Choroid plexus epithelial cell (primary cell): ENCODE data around the gene INHBC.

Experiments
- DNase-seq: peaks from one replicate; pipeline ENCODE4 v3.0.0-alpha.2; 2010; ENCODE audit warnings: low read depth
- H3K4me3 ChIP-seq: 2 replicates; pipeline ENCODE4 v1.5.1; 2011; ENCODE audit warnings: low read depth, mild to moderate bottlenecking, control low read depth, low read length, moderate library complexity
- TF ChIP-seq, protein P1 (sequence below): conservative IDR thresholded peaks from 2 replicates; pipeline ENCODE4 v1.5.1; 2011; ENCODE audit warnings: low read depth, mild to moderate bottlenecking, control low read depth, inconsistent platforms, low read length, moderate library complexity

Gene INHBC

DNA sequence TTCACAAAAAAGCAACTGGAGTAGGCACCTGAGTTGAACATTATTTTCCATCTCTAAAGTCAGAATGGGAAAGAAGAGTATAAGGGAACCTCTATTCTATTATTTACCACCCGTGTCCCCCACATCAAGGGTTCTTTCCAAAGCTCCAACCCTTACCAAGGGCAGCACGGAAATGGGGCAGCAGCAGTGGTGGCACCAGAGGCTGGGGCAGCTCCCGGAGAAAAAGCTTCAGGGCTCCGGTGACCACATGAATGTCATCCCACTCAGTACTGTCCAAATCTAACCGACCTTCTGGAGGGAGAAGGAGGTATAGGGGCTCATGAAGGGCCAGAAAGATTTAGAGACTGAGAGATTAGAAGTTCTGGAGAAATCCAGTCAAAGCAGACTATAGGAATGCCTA lies 39.3 kb downstream of the INHBC start:
- TF ChIP-seq, protein P1, sequence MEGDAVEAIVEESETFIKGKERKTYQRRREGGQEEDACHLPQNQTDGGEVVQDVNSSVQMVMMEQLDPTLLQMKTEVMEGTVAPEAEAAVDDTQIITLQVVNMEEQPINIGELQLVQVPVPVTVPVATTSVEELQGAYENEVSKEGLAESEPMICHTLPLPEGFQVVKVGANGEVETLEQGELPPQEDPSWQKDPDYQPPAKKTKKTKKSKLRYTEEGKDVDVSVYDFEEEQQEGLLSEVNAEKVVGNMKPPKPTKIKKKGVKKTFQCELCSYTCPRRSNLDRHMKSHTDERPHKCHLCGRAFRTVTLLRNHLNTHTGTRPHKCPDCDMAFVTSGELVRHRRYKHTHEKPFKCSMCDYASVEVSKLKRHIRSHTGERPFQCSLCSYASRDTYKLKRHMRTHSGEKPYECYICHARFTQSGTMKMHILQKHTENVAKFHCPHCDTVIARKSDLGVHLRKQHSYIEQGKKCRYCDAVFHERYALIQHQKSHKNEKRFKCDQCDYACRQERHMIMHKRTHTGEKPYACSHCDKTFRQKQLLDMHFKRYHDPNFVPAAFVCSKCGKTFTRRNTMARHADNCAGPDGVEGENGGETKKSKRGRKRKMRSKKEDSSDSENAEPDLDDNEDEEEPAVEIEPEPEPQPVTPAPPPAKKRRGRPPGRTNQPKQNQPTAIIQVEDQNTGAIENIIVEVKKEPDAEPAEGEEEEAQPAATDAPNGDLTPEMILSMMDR = no peak
- no peak for DNase-seq
- no peak overlapping the region for H3K4me3 ChIP-seq

DNA sequence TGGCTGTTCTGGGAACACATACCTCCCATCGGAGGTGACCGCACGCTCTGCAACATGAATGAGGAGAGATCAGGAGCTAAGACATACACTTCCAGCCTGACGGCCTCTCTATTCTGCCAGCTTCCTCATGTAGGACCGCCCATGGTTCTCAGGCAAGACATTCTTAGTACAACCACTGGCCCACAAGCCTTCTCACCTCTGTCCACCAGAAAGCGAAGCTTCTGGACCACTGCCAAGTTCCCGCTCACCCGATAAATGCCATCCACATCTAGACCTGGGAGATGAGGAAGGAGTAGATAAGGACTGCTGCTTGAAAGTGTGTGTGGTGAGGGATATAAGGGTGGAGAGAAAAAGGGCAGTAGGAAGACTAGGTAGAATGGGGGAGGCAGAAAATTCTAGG lies 39.8 kb downstream of the INHBC start:
- TF ChIP-seq, protein P1 = no peak
- no peak overlapping the region for H3K4me3 ChIP-seq
- DNase-seq = no peak

DNA sequence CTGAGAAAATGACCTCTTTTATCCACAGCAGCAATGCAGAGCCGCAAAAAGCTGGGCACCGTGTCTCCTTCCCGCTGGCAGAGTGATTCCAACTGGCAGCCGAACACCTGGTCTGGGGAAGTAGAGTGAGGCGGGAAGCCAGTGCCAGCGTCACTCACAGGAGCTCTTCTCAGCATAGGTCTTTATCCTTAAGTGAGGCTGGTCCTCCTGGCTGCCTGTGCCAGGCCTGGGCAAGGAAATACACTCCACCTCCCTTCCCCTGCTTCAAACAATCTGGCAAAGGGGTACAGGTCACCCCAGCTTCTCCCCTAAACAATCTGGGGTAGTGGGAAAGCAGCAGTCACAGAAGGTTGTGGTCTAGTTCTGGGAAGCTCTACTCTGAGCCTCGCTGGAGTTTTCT lies 40.3 kb downstream of the INHBC start:
- no peak for DNase-seq
- H3K4me3 ChIP-seq = no peak overlapping the region
- TF ChIP-seq, protein P1 = no peak

DNA sequence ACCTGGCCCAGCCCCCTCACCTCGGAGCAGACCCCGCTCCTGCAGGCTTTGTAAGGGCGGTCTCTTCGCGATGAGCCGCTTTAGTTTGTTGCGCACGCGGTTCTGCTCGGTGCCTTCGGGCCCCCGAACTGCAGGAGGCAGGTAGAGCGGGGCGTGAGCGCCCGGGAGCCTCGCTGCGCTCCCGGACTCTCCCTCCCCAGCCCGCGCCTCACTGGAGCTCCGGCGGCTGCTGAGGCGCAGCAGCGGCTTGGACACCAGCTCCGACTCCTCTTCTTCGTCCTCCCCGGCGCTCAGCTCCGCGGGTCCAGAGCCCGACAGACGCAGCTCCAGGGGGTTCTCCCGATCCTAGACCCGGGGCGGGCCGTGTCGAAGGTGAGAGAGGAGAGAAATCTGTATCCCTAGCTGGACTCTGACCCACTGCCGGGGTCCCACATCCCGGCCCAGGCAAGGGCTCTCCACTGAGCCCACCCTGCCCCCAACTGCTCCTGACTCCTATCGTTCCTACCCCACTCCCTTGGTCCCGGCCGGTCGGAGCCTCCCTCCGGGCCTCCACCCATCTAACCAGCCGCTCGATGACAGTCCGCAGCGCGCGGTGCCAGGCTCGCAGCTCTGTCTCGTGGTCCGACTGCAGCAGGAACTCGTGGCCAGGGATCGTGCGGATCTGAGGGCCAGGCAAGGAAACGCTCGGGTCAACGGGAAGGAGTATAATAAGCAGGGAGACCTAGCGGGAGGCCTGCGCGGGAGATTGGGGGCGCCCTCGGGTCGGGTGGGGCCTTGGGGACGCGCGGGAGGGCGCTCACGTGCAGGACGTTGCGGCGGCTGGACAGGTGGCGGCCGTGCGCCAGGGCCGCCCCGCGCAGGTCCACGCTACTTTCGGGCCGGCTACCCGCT lies 40.9 kb downstream of the INHBC start:
- peak overlapping the region; percentile 28 for H3K4me3 ChIP-seq
- DNase-seq = peak; percentile 52
- TF ChIP-seq, protein P1 = no peak

DNA sequence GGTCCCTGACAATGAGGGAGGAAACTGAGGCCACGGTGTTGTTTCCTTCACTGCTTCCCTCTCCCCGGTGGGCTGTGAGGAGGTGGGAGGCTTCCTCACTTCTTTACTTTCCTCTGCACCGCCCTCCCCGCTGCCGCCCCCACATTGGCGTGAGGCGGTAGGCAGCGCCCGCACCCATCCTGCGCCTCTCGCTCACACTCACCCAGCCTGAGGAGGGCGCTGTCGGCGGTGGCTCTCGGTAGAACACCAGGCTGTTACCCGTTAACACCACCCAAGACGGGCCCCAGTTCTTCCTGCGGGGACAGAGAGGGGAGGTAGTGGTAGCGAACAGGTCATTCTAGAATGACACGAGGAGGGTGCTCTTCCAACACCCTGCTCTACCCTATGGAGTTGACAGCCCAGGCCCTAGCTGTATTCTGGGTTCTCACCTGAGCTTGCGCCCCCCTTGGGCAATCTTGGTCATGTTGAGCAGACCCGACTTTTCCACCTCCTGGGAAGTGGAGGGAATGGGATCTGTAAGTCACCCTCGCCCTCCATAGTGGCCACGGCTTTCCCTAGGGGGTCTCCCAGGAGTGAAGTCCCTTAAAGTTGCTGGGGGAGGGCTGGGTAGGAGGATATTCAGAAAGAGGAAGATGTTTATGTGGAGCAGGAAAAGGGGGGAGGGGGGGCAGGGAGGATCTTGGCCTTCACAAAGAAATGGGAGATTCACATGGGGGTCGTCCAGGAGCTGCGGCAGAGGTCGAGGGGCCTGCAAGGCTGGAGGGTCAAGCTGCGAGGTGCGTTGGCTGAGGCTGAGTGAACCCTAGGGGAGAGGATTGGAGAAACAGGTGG lies 41.8 kb downstream of the INHBC start:
- TF ChIP-seq, protein P1 = peak; percentile 30
- peak overlapping the region; percentile 28 for H3K4me3 ChIP-seq
- DNase-seq = no peak

DNA sequence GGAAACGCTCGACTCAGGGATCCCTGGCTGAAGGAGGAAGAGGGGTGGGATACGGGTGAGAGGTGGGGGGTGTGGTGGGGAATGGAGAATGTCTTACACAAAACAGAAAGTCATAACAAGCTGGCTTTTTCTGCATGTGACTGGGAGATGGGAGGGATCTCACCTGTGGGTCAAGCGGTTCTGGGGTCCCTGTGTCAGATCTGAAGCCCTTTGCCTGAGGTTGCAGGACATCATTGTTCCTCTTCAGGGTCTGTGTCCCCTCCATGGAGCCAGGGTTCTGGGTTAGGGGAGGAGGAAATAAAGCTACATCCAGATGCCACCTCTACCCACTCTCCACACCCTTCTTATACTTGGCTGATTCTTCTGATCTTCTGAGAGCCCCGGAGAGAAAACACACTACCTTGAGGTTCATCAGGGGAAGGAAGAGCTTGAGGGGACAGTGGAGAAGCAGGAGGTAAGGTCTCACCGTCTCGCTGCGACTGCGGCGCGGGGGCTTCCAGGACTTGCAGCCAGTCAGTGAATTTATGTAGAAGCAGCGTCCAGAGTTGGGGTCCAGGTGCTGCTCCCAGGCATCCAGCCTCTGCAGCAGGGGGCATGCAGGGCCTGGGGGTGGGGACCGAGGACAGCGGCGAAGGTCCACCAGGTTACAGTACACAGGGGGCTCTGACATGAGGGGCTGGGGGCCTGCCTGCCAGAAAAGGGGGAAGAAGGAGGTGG lies 42.6 kb downstream of the INHBC start:
- DNase-seq = no peak
- TF ChIP-seq, protein P1 = no peak
- H3K4me3 ChIP-seq = no peak overlapping the region
